ENCODE measurements around the gene ERBIN.

Gene ERBIN

GRCh38 chr5:65925044-65925600 is 1.3 kb upstream of the ERBIN start:
- DNase-seq (ENCODE audit: low read depth in 1 of 2, low spot score in 1 of 2) = peak; percentile 46 to 75
- in situ Hi-C loops (cut with HindIII; ENCODE audit: low pct_unique_long_range_greater_than_20kb, low sequenced_read_pairs) = no loop called here
- TF ChIP-seq JUND (IDR thresholded peaks at IDR 0.05; ENCODE audit: low read depth) = no peak

GRCh38 chr5:65925601-65926275 is 637 bp upstream of the ERBIN start:
- no peak for TF ChIP-seq JUND (IDR thresholded peaks at IDR 0.05; ENCODE audit: low read depth)
- peak; percentile 88 to 95 for DNase-seq (ENCODE audit: low read depth in 1 of 2, low spot score in 1 of 2)

GRCh38 chr5:65926893-65927292 is 518 bp downstream of the ERBIN start:
- DNase-seq (ENCODE audit: low read depth in 1 of 2, low spot score in 1 of 2) = peak in 1 of 2 experiments; percentile 24
- in situ Hi-C loops (cut with HindIII; ENCODE audit: low pct_unique_long_range_greater_than_20kb, low sequenced_read_pairs) = no loop called here

More at GRCh38 chr5:65925601-65926275, 637 bp upstream of the ERBIN start:
- in situ Hi-C loops (cut with HindIII; ENCODE audit: low pct_unique_long_range_greater_than_20kb, low sequenced_read_pairs) = no loop called here

DNA sequence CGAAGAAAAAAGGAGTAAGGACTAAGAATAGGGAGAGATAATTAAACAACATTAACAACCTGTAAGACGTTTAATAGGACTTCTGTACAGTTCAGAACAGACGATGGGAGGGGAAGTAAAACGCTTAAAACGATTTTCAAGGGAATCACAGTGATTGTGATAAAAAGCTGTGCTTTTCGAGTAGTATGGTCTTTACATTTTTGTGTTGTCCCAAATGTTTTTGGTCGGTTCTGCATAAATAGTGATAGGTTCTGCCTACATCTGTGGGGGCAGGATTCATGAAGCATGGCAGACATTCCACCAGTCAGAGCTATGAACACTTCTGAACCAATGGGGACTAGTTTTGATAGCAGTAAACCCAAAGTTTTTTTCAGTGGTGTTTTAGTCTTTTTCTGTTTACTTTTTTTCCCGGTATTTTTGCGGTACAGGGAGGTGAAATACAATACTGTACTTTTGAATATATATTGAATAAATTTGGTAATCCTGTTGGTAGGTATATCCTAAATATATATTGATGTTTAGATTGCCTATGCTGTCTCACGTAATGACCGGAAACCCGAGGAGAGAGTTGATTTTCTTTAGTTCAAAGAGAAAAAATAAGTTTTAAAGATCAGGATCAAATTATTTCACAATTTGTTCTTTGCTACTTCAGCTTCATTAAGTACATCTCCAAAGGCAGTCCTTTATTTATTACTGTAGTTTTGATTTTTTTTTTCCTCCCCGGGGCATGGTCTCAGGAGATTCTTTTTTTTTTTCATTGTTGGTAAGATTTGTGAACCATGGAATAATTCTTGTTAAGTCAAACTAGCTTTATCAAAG is 1.3 kb downstream of the ERBIN start:
- in situ Hi-C loops (cut with HindIII; ENCODE audit: low pct_unique_long_range_greater_than_20kb, low sequenced_read_pairs) = no loop called here
- peak; percentile 28 to 36 for DNase-seq (ENCODE audit: low read depth in 1 of 2, low spot score in 1 of 2)
- no peak for TF ChIP-seq JUND (IDR thresholded peaks at IDR 0.05; ENCODE audit: low read depth)

More at GRCh38 chr5:65926893-65927292, 518 bp downstream of the ERBIN start:
- no peak for TF ChIP-seq JUND (IDR thresholded peaks at IDR 0.05; ENCODE audit: low read depth)

GRCh38 chr5:65928322-65928752 is 2.0 kb downstream of the ERBIN start:
- no peak for TF ChIP-seq JUND (IDR thresholded peaks at IDR 0.05; ENCODE audit: low read depth)
- DNase-seq (ENCODE audit: low read depth in 1 of 2, low spot score in 1 of 2) = no peak
- in situ Hi-C loops (cut with HindIII; ENCODE audit: low pct_unique_long_range_greater_than_20kb, low sequenced_read_pairs) = no loop called here

DNA sequence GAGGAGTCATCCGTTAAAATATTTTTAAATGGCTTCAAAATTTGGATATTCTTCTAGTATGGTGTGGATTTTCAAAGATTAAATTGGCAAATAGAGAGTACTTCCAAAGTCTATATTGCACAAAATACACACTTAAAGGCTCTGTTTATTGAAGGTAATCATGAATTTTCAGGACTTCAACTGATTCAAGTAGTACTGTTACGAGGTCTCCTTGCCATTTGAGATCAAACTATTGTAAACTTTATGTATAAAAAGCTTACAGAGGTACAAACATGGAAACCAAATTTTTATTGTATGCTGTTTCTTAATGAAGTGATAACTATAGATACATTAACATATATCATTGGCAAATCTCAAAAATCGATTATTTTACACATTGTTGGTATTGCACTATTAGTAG is 2.5 kb downstream of the ERBIN start:
- in situ Hi-C loops (cut with HindIII; ENCODE audit: low pct_unique_long_range_greater_than_20kb, low sequenced_read_pairs) = no loop called here
- no peak for DNase-seq (ENCODE audit: low read depth in 1 of 2, low spot score in 1 of 2)
- TF ChIP-seq JUND (IDR thresholded peaks at IDR 0.05; ENCODE audit: low read depth) = no peak

DNA sequence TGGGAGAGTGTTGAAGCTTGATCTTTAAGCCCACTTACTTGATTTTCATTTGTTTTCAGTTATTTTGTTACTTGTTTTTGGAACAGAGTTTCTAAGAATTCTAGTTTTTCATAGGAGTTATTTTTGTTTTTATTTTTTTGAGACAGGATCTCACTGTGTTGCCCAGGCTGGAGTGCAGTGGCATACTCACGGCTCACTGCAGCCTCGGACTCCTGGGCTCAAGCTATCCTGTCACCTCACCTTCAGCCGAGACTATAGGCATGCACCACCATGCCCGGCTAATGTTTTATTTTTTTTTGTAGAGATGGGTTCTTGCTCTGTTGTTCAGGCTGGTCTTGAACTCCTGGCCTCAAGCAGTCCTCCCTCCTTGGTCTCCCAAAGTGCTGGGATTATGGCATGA is 6.3 kb downstream of the ERBIN start:
- TF ChIP-seq JUND (IDR thresholded peaks at IDR 0.05; ENCODE audit: low read depth) = no peak
- in situ Hi-C loops (cut with HindIII; ENCODE audit: low pct_unique_long_range_greater_than_20kb, low sequenced_read_pairs) = no loop called here

DNA sequence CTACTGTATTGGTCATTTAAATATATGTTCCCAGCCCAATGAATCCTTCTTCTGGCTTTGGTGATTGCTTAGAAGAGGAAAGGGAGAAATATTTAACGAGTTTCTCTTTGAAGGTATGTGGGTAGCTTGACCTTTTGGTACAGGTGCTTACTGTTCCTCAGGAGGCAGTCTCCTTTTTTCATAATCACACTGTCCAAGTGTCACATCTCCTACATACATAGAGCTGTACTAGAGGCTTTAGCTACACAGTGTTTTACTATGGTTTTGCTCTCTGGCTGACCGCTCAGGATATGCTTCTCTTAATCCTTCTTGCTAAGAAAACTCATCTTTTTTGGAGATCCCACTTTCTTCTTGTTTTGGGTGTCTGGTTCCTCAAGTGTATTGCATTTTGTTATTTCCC is 6.9 kb downstream of the ERBIN start:
- no peak for TF ChIP-seq JUND (IDR thresholded peaks at IDR 0.05; ENCODE audit: low read depth)
- no peak for DNase-seq (ENCODE audit: low read depth in 1 of 2, low spot score in 1 of 2)
- in situ Hi-C loops (cut with HindIII; ENCODE audit: low pct_unique_long_range_greater_than_20kb, low sequenced_read_pairs) = no loop called here

More for the DNA sequence above, 6.3 kb downstream of the ERBIN start:
- DNase-seq (ENCODE audit: low read depth in 1 of 2, low spot score in 1 of 2) = no peak

DNA sequence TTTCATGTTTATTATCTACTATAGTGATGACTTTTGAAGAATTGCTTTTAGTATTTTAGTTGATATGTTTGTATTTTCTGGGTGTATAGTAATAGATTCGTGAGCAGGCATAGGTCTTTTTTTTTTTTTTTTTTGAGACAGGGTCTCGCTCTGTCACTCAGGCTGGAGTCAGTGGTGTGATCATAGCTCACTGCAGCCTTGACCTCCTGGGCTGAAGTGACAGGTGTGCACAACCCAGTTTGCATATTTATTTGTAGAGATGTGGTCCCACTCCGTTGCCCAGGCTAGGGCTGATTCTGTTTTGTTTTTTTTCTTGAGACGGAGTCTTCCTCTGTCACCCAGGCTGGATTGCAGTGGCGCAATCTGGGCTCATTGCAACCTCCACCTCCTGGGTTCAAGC is 11.9 kb downstream of the ERBIN start:
- TF ChIP-seq JUND (IDR thresholded peaks at IDR 0.05; ENCODE audit: low read depth) = no peak
- no peak for DNase-seq (ENCODE audit: low read depth in 1 of 2, low spot score in 1 of 2)
- in situ Hi-C loops (cut with HindIII; ENCODE audit: low pct_unique_long_range_greater_than_20kb, low sequenced_read_pairs) = no loop called here

DNA sequence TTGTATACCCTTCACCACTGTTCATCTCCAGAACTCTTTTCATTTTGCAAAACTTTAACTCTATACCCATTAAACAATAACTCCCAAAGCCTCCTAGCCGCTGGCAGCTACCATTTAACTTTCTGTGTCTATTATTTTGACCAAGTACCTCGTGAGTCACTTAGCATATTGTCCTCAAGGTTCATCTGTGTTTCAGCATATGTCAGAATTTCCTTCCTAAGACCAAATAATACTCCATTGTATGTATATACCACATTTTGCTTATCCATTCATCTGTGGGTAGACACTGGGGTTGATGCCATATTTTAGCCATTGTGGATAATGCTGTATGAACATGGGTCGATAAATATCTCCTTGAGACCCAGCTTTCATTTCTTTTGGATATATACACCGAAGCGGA is 17.4 kb downstream of the ERBIN start:
- no peak for DNase-seq (ENCODE audit: low read depth in 1 of 2, low spot score in 1 of 2)
- in situ Hi-C loops (cut with HindIII; ENCODE audit: low pct_unique_long_range_greater_than_20kb, low sequenced_read_pairs) = no loop called here

DNA sequence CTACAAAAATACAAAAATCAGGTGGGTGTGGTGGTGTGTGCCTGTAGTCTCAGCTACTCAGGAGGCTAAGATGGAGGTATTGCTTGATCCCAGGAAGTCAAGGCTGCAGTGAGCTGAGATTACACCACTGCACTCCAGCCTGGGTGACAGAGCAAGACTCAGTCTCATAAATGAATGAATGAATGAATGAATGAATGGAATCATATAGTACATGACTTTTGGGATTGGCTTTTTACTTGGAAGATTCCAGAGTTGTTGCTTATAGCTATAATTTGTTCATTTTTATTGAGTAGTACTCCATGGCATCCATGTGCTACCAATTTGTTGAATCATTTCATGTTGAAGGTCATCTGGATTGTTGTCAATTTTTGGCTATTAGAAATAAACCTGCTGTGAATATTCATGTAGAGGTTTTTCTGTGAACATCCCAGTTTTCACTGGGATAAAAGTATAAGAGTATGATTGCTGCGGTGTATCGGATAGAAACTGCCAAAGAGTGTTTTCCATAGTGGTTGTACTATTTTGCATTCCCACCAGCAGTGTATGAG is 19.9 kb downstream of the ERBIN start:
- in situ Hi-C loops (cut with HindIII; ENCODE audit: low pct_unique_long_range_greater_than_20kb, low sequenced_read_pairs) = no loop called here
- no peak for TF ChIP-seq JUND (IDR thresholded peaks at IDR 0.05; ENCODE audit: low read depth)

More for the DNA sequence above, 17.4 kb downstream of the ERBIN start:
- TF ChIP-seq JUND (IDR thresholded peaks at IDR 0.05; ENCODE audit: low read depth) = no peak

DNA sequence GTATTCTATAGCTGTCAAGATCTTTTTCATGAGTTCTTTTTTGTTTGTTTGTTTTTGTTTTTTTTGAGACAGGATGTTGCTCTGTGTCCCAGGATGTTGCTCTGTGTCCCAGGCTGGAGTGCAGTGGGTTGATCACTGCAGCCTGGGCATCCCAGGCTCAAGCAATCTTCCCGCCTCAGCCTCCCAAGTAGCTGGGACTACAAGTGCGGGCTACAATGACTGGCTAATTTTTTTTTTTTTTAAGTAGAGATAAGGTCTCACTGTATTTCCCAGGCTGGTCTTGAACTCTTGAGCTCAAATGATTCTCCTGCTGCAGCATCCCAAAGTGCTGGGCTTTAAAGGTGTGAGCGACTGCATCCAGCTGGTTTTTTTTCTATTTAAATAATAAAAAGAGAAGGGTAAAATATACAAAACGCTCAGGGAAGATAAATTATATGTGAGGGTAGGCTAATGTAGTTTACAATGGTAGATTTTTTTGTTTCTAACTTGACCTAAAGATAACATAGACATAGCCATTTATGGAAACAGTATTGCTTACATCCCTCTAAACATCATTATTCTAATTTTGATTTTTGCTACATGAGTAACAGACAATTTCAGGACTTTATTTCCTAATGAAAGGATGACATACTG is 21.9 kb downstream of the ERBIN start:
- no peak for TF ChIP-seq JUND (IDR thresholded peaks at IDR 0.05; ENCODE audit: low read depth)
- no peak for DNase-seq (ENCODE audit: low read depth in 1 of 2, low spot score in 1 of 2)
- in situ Hi-C loops (cut with HindIII; ENCODE audit: low pct_unique_long_range_greater_than_20kb, low sequenced_read_pairs) = no loop called here

More for the DNA sequence above, 19.9 kb downstream of the ERBIN start:
- no peak for DNase-seq (ENCODE audit: low read depth in 1 of 2, low spot score in 1 of 2)

All from T47D (cell line).